CD4-positive, alpha-beta T cell treated with Interleukin-6 for 4 hours (primary cell): ENCODE data around the gene GNAI2.
"Not testable (repeated sequence)": the region's sequence is repeated elsewhere in the genome, so short reads cannot be mapped to it uniquely, and the experiment has no call there.

Source experiments
- DNase-seq: peaks from one replicate; pipeline ENCODE4 v3.0.0-alpha.2; 2020; ENCODE audit warnings: mixed read lengths

GNAI2 gene

GRCh38 chr3:50205413-50206276 is 30.4 kb upstream of the GNAI2 start:
- peak; percentile 40 for DNase-seq

- DNase-seq: no peak
These were observed 28.5 kb upstream of the GNAI2 start for GRCh38 chr3:50207359-50208042.

- DNase-seq: no peak
These were observed 27.2 kb upstream of the GNAI2 start for GRCh38 chr3:50208677-50209344.

- no peak for DNase-seq
These were observed 25.9 kb upstream of the GNAI2 start for GRCh38 chr3:50210176-50210509.

DNA sequence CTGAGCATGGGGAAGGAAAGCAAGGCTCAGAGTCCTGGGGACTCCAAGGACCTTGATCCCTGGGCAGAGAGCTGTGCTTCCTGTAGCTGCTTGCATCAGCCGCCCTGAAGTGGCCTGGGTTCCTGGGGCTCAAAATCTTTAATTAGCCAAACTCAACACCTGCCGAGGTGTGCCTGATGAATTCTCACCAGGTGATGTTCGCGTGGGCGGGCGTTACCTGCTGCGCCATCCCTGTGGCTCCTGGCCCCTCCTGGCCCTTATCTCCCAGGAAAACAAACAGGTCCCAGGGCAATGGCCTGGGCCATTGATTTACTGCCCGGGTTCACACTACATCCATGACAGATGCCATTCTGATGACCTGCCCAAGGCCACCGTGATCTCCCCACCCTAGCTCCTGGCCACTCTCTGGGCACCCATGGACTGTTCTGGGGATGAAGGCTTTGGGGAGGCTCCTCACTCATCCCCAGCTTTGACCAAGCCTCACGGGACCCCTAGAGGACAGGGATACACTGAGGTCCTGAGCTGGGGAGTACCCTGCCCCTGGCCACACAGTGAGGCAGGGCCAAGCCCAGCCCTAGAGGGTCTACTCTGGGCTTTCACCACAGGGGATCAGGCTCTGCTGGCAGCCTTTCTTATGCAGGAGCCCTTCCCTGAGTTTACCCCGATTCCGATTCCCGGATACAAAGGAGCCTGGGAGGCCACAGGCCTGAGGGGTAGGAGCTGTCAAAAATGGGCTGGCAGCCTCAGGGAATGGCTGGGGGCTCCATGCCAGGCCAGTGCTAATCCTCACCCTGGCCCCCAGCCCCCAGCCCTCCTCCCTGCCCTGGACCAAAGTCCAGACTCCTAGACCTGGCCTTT is 25.3 kb upstream of the GNAI2 start:
- DNase-seq: no peak

- DNase-seq: not testable (repeated sequence)
These were observed 24.7 kb upstream of the GNAI2 start for GRCh38 chr3:50211368-50211717.

DNA sequence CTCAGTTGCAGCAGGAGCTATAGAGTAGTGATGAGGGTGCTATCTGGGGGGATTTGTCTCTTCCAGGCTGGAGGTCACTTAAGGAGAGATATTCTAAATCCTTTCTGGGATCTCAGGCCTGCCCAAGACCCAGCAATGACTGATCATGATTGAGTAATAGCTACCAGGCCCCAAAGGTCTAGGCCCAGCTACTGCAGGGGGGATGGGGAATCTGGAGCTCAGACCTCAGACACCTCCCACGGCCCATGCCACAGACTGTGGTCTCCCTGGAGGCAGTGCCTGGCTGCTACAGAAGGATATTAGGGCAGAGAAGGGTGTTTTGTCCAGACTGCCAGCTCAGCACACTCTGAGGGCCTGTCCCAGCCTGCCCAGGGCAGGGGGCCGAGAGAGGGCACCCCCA is 24.1 kb upstream of the GNAI2 start:
- no peak for DNase-seq

DNA sequence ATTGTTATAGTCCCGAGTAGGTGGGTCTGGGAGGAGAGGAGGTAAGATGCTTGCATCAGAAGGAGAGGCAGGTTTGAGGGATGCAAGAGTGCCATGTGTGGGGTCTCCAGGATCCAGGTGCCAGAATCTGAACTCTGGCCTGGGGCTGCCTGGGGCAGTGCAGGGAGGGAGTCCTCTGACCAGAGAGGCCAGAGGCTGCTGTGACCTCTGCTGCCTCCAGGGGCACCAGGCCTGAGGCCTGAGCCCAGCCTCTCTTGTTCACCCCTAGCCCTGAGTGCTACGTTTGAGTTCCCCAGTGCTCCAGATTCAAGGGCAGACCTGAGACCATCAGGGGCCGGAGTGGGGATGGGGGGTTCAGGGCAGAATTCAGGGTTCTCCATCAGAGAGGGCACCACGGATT is 23.5 kb upstream of the GNAI2 start:
- no peak for DNase-seq

DNA sequence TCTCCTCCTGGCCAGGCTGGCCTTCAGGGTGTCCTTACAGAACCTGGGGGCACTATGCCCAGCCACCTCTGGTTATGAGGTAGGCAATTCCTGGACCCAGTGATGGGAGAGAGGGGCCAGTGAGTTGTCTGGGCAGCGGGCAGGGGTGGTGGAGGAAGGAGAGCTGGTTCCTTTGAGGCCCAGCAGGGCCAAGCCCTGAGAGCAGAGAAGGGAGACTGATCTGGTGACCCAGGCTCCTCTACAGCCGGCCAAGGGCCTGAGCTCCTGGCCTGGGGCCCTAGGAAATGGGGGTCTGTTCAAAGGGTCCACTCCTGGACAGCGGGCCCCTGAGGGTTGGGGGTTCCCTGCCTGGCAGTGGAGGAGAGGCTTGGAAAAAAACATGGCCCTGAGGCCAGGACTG is 23.0 kb upstream of the GNAI2 start:
- no peak for DNase-seq

GRCh38 chr3:50213373-50213772 is 22.6 kb upstream of the GNAI2 start:
- DNase-seq: no peak

GRCh38 chr3:50214824-50215223 is 21.2 kb upstream of the GNAI2 start:
- no peak for DNase-seq

DNA sequence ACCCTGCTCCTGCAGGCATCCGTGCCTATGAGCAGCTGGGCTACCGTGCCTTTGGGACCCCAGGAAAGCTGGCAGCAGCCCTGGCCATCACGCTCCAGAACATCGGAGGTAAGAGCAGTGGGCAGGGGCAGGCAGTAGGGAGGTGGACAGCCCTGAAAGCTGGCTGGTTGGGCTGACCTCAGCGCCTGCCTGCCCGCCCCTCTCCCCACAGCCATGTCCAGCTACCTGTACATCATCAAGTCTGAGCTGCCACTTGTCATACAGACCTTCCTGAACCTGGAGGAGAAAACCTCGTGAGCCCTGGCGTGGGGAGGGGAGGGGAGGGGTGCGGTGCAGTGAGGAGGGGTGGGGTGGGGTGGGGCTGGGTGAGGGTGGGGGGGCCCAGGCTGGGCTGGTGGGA is 20.5 kb upstream of the GNAI2 start:
- DNase-seq: no peak

DNA sequence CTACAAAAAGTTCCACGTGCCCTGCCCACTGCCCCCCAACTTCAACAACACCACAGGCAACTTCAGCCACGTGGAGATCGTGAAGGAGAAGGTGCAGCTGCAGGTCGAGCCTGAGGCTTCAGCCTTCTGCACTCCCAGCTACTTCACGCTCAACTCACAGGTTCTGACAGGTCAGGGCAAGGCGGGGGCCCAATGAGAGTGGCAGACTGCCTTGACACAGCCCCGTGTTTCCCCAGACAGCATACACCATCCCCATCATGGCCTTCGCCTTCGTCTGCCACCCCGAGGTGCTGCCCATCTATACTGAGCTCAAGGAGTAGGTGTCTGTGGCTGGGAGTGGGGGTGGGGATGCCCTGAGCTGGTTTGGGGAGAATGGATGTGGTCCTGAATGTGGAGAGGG is 18.3 kb upstream of the GNAI2 start:
- no peak for DNase-seq

DNA sequence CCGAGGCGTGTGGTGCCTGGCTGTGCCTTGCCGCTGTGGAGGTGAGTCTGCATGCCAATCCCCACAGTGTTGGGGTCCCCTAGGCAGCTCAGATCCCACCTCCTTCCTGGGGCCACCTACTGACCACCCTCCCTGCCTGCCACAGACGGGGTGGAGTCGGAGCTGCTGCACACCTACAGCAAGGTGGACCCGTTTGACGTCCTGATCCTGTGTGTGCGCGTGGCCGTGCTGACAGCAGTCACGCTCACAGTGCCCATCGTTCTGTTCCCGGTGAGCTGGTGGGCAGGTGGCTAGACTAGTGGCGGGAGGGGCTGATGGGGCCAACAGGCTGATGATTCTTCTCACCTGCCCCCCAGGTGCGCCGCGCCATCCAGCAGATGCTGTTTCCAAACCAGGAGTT is 17.6 kb upstream of the GNAI2 start:
- DNase-seq: no peak

DNA sequence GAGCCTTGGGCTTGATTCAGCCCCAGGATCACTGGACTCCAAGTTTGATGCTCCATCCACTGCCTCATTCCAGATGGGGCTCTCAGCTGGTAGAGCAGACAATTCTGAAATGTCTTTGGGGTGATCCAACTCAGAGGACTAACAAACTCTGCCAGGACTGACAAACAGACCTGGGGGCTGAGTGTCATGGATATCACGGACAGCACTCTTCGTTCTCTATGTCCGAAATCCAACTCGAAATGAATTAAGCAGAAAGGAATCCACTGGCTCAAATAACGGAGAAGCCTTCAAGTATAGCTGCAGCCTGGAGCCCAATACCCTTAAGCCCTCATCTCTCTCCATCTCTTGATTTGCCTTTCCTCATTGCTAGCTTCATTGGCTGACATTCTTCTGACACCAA is 16.7 kb upstream of the GNAI2 start:
- no peak for DNase-seq

DNA sequence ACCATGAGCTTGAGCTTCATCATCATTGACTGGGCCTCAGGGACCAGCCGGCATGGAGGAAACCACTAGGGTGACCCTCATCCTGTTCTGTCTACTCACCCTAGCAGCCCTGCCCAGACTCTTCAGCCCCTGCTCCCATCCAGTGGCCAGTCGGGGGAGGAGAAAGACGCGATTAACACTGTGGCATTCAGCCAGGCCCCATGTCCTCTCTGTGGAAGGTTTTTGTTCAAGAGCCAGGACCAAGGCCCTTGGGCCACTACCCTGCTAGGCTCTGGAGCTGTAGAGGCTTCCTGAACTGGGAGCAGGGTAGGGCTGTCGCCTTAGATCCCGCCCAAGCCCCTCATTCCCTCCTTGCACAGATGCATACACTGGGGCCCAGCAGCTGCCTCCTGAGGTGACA is 15.9 kb upstream of the GNAI2 start:
- no peak for DNase-seq

DNA sequence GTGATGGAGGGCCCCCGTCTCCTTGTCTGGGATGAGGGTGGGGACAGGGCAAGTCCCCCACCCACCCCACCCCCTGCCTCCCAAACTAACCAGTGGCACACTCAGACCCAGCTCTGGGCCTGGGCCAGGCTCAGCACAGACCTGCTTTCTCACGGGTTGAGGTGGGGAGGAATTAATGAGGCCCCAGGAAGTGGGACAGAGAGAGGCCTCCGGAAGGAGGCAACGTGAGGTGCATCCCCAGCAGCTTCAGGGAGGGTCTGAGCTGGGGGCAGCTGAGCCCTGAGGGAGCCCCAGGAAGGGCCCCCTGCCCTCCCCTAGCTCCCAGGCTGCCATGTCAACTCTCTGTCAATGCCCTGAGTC is 15.0 kb upstream of the GNAI2 start:
- DNase-seq: no peak

DNA sequence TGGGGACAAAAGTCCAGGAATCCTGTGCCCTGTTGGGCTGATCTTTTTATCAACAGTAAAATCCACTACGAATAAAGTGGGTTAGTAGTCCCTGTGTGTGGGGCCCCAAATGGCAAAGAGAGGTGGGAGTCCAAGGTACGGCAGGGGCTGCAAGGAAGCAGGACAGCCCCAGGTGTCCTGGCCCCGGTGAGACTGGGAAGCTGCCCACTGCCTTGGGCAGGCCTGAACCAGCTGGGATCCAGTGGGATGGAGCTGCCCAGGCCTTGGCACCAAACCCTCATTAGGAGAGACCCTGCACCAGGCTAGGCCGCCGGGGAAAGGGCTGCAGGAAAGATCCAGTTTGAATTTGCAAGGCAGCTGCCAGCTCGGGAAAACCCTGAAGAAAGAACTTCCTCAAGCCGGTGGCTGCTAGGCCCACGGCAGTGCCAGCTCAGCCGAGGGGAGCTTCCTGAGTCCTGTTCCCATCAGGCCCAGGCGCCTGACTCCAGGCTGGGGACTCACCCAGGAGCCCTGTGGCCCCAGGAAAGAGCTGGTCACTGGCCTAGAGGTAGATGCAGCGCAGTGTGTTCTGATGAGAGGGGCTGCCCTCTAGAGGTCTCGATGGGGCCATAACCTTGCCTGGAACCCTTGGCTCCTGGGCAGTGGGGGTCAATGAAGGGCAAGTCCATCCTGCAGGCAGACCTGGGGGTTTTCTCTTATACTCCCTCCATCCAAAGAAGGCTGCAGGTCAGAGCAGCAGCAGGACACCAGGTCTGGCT is 14.4 kb upstream of the GNAI2 start:
- no peak for DNase-seq

- no peak for DNase-seq
These were observed 13.9 kb upstream of the GNAI2 start for GRCh38 chr3:50222169-50222528.

DNA sequence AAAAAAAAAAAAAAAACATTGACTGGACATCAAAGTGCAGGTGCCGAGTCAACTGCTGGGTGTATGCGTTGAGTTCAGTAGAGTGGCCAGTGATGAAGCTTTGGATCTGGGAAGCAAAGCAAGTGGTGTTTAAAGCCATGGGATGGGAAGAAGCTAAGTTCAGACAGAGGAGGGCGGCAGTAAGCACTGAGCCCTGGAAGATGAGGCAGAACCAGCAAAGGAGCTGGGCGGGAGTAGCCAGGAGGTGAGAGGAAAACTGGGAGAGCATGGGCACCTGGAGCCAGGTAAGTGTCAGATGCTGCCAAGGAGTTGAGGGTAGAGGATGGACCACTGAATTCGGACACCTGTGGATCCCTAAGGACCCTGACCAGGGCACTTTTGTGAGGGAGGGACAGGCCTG is 11.4 kb upstream of the GNAI2 start:
- no peak for DNase-seq

DNA sequence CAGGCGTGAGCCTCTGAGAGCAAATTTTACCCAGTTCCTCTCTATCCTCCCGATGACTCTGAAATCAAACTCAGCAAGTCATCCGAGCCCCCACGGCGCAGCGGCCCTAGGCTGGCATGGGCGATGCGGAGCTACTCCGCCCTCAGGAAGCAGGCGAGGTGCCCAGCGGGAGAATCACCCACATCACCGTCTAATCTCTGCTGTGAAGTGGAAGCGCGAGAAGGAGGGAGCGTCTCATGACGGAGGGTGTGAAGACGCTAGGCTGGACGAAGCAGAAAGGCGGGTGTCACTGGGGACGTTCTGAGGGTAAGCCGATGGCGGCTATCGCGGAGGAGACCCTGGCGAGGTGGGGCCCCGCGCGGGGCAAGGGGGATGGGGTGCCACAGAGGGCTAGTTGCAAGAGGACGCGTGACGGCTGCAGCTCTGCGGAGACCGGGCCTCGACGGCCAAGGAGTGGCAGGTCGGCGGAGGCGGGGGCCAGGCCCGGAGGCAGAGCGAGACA is 9.1 kb upstream of the GNAI2 start:
- DNase-seq: peak; percentile 46
